Colonic mucosa (tissue), 4 donors: ENCODE results near the gene GOLGA6L22. TPM values are rescaled to one million over a fixed set of nuclear protein-coding genes. Genes with fewer than 3 reads are reported as not detected.
"Not testable (repeated sequence)": the region's sequence is repeated elsewhere in the genome, so short reads cannot be mapped to it uniquely, and the experiment has no call there.

Experiments
- DNase-seq: peaks from one replicate; pipeline ENCODE4 v3.0.0-alpha.2; 2020
- H3K27ac ChIP-seq: fragments of 200-600 bp; one replicate; pipeline ENCODE4 v1.8.0; 2021
- H3K27me3 ChIP-seq: fragments of 200-600 bp; one replicate; pipeline ENCODE4 v1.8.0; 2021
- H3K36me3 ChIP-seq: fragments of 200-600 bp; one replicate; pipeline ENCODE4 v1.8.0; 2021
- H3K4me1 ChIP-seq: fragments of 200-600 bp; one replicate; pipeline ENCODE4 v1.8.0; 2021; ENCODE audit warnings: mild to moderate bottlenecking
- H3K4me3 ChIP-seq: fragments of 200-600 bp; one replicate; pipeline ENCODE4 v1.8.0; 2021
- H3K9ac ChIP-seq, 2 donors: one replicate each; pipeline ENCODE4 v1.7.0; 2013; ENCODE audit warnings: control low read depth in 2 of 2, low read depth in 2 of 2, low read length in 2 of 2
- H3K9me3 ChIP-seq: fragments of 200-600 bp; one replicate; pipeline ENCODE4 v1.8.0; 2021
- intact Hi-C: fragments of 100-400 bp; cut with DNase I; formaldehyde crosslinking; loops from one replicate; pipeline ENCODE4 v1.14.1; 2022
- total RNA-seq, 2 donors: library from RNA; stranded (reverse); fragmentation: NEBNext Ultra II Directional in 1 of 2; extraction: Animal tissue kit (Norgen Biotek cat#: 25700) in 1 of 2; gene quantifications; one replicate each; pipeline ENCODE4 v1.2.1, GENCODE V29; 2021
- donor health status: healthy.
- donor health status: DM: no; HTN: no; CAD: no.
- donor health status: DM: no; HTN: no; CAD: no.

The GOLGA6L22 gene, protein sequence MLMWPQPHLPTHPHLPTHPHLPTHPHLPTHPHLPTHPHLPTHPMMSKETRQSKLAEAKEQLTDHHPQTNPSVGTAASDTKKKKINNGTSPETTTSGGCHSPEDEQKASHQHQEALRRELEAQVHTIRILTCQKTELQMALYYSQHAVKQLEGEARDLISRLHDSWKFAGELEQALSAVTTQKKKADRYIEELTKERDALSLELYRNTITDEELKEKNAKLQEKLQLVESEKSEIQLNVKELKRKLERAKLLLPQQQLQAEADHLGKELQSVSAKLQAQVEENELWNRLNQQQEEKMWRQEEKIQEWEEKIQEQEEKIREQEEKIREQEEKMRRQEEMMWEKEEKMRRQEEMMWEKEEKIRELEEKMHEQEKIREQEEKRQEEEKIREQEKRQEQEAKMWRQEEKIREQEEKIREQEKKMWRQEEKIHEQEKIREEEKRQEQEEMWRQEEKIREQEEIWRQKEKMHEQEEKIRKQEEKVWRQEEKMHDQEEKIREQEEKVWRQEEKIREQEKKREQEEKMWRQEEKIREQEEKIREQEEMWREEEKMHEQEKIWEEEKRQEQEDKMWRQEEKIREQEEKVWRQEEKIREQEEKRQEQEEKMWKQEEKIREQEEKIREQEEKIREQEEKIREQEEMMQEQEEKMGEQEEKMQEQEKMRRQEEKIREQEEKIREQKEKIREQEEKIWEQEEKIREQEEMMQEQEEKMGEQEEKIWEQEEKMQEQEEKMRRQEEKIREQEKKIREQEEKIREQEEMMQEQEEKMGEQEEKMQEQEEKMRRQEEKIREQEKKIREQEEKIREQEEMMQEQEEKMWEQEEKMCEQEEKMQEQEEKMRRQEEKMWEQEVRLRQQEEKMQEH
- total RNA-seq, result not detected

- not testable (repeated sequence) for H3K4me3 ChIP-seq, H3K27ac ChIP-seq
These were observed at the start of gene GOLGA6L22 for GRCh38 chr15:22458603-22459002. Gene GOLGA6L22 (plus strand): TSS chr15:22458903. CDS start chr15:22458994, 91 bp downstream.

DNA sequence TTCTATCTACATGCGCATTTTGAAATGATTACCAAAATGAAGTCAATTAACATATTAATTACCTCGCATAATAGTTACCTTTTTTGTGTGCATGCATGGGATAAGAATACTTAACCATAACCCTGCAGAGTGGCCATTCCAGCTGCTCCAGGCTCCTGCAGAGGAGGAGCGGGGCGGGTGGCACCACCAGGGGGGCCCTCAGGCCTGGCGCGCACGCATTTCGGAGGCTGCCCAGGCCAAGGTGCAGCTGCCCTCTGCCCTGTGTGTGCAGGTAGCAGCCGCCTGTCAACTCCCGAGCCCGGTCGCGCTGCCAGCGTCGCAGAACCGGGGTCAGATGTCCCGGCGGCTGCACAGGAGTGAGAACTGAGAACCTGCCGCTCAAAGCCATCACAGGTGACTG is 41.4 kb upstream of the GOLGA6L22 start:
- H3K36me3 ChIP-seq, H3K27ac ChIP-seq, H3K9me3 ChIP-seq, H3K27me3 ChIP-seq, H3K9ac ChIP-seq, H3K4me1 ChIP-seq, H3K4me3 ChIP-seq, intact Hi-C loops, DNase-seq: not testable (repeated sequence)

More at GRCh38 chr15:22458603-22459002, at the start of gene GOLGA6L22:
- H3K9me3 ChIP-seq, H3K27me3 ChIP-seq, intact Hi-C loops, H3K9ac ChIP-seq, DNase-seq, H3K4me1 ChIP-seq, H3K36me3 ChIP-seq: not testable (repeated sequence)

DNA sequence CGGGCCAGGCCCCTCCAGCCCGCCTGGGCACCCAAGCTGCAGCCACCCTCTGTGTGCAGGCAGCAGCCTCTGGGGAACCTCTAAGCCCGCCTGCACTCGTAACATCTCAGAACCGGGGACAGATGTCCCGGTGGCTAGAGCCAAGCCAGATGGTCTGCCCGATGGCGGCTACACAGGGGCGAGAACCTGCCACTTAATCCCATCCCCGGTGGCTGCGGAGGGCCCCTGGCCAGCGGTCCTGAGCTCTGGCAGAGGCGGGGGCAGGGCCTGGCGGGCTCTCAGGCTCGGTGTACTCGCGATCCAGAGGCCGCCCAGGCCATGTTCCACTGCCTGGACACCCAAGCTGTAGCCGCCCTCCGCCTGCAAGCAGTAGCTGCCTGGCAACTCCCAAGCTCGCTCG is 40.9 kb upstream of the GOLGA6L22 start:
- intact Hi-C loops, H3K36me3 ChIP-seq, H3K9me3 ChIP-seq, H3K4me3 ChIP-seq, DNase-seq, H3K27ac ChIP-seq, H3K4me1 ChIP-seq, H3K9ac ChIP-seq, H3K27me3 ChIP-seq: not testable (repeated sequence)

DNA sequence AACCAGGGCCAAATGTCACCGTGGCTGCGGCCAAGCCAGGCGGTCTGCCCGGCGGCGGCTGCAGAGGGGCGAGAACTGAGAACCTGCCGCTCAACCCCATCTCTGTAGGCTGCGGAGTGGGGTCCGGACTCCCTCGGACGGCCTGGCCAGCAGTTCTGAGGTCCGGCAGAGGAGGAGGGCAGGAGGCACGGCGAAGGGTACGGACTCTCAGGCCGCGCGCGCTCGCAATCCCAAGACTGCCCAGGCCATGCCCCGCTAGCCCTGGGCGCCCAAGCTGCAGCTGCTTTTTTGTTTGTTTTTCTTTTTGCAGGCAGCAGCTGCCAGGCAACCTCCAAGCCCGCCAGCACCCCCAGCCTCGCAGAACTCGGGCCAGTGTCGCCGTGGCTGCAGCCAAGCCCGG is 40.5 kb upstream of the GOLGA6L22 start:
- H3K4me3 ChIP-seq, H3K9me3 ChIP-seq, DNase-seq, intact Hi-C loops, H3K27ac ChIP-seq, H3K4me1 ChIP-seq, H3K27me3 ChIP-seq, H3K36me3 ChIP-seq, H3K9ac ChIP-seq: not testable (repeated sequence)

- H3K4me1 ChIP-seq, H3K36me3 ChIP-seq, H3K27ac ChIP-seq, intact Hi-C loops, H3K9ac ChIP-seq, DNase-seq, H3K9me3 ChIP-seq, H3K4me3 ChIP-seq, H3K27me3 ChIP-seq: not testable (repeated sequence)
These were observed 40.0 kb upstream of the GOLGA6L22 start for GRCh38 chr15:22418666-22419065.

- H3K27me3 ChIP-seq, H3K36me3 ChIP-seq, H3K4me3 ChIP-seq, H3K27ac ChIP-seq, DNase-seq, intact Hi-C loops, H3K4me1 ChIP-seq, H3K9me3 ChIP-seq, H3K9ac ChIP-seq: not testable (repeated sequence)
These were observed 38.4 kb upstream of the GOLGA6L22 start for GRCh38 chr15:22420340-22420739.

GRCh38 chr15:22429426-22429825 is 29.3 kb upstream of the GOLGA6L22 start:
- H3K27ac ChIP-seq, H3K27me3 ChIP-seq, H3K4me3 ChIP-seq, intact Hi-C loops, H3K36me3 ChIP-seq, DNase-seq, H3K9me3 ChIP-seq, H3K4me1 ChIP-seq, H3K9ac ChIP-seq: not testable (repeated sequence)

DNA sequence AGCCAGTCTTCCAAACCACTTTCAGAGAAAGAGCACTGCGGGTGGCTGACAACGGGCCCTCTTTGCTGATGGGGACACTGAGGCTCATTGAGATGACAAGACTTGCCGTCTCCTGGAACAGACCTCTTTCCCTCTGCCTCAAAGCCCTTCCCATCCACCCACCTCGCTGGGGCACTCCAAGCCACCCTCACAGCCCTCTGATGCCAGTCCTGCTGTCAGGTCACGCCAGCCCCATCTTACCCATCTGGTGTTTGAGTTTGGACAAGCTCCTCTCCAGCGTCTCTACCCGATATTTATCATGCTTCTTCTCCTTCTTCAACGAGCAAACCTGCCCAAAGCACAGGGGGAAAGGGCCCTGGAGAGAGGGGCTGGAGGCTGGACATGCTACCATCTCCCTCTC is 27.0 kb upstream of the GOLGA6L22 start:
- H3K9ac ChIP-seq, H3K4me1 ChIP-seq, H3K27ac ChIP-seq, intact Hi-C loops, DNase-seq, H3K36me3 ChIP-seq, H3K9me3 ChIP-seq, H3K4me3 ChIP-seq, H3K27me3 ChIP-seq: not testable (repeated sequence)

GRCh38 chr15:22494490-22495113 is 35.9 kb downstream of the GOLGA6L22 start:
- intact Hi-C loops, H3K4me1 ChIP-seq, H3K27me3 ChIP-seq, H3K27ac ChIP-seq, H3K4me3 ChIP-seq, H3K36me3 ChIP-seq, H3K9me3 ChIP-seq: not testable (repeated sequence)
- DNase-seq, result peak; percentile 34
- peak overlapping the region in 1 of 2 donors; percentile 43 for H3K9ac ChIP-seq

DNA sequence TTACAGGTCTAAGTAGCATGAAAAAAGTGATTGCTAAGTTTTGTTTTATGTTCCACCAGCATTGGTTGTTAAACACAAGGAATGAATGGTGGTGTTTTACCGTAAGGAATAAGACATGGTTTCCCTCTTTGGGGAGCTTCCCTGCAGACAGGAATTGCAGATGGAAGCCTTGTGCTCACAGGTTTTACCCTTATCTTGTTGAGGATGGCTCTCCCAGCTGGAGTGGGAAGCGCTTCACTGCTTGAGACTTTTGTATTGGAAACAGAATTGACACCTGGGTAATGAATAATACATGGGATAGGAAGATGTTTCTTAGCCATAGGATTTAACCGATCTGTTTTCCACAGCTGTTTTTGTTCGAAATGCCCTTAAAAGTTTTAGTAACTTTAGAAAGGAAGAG is 38.5 kb downstream of the GOLGA6L22 start:
- H3K27ac ChIP-seq, H3K27me3 ChIP-seq, H3K9me3 ChIP-seq, H3K9ac ChIP-seq, DNase-seq, H3K36me3 ChIP-seq, H3K4me3 ChIP-seq, H3K4me1 ChIP-seq, intact Hi-C loops: not testable (repeated sequence)

DNA sequence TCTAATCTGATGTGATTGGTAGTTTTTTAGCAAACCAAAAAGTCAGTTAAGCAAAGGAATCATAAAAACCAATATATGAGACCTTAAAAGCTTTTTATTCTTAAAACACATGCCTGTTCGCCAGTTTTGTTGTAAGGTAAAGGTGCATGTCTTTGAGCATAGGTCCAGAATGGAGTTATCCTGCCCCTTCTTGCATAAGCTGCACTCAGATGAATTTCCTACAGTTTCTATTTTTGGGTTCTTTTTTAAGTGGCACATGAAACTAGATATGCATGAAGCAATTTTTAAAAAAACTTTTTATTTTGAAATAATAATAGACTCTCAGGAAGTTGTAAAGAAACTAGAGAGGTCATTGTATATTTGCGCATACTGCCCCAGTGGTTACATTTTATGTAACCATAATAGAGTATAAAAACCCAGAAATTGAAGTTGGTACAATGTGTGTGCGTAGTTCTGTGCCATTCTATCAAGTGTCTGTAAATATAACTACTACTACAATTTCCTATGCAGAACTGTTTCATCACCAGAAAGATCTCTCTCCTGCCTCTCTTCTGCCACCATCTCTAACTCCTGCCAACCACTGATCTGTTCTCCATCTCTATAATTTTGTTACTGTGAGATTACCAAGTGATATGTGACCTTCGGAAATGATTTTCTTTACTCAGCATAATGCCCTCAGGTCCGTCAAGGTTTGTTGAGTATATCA is 39.7 kb downstream of the GOLGA6L22 start:
- H3K4me3 ChIP-seq, H3K4me1 ChIP-seq, intact Hi-C loops, H3K9me3 ChIP-seq, H3K27ac ChIP-seq, H3K36me3 ChIP-seq, DNase-seq, H3K27me3 ChIP-seq, H3K9ac ChIP-seq: not testable (repeated sequence)

DNA sequence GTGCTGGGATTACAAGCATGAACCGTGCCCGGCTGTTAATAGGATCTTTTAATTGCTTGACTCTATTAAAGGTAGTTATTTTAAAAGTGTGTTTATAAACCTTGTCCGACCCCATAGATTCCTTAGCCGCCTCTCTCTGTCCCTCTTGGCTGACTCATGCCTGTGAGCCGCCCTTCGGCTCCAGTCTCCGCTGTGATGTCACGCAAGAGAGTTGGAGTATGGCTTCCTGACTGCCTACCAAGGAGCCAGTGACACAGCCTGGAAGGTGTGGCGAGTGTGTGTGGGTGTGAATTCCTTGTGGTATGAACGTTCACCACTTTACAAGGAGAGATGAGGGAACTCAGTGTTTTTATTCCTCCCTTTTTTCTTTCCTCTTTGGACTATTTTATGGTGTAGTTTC is 43.6 kb downstream of the GOLGA6L22 start:
- intact Hi-C loops, H3K9ac ChIP-seq, H3K4me1 ChIP-seq, H3K36me3 ChIP-seq, H3K27ac ChIP-seq, H3K4me3 ChIP-seq, H3K27me3 ChIP-seq, H3K9me3 ChIP-seq, DNase-seq: not testable (repeated sequence)

DNA sequence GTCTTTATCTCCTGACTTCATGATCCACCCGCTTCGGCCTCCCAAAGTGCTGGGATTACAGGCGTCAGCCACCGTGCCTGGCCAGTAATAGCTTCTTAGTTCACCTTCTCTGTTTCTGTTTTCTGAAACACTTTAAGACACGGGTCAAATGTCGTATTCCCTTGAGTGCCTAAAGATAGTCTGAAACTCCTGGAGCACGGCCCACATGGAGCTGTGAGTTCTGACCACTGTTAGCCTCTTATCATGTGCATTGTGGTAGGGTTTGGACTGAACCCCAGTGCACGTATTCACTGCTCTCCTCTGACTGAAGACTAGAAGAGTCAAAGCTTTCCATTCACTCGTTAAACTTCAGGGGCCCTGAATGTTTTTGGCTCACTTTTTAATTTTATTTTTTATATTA is 48.3 kb downstream of the GOLGA6L22 start:
- H3K36me3 ChIP-seq, intact Hi-C loops: not testable (repeated sequence)

More for the DNA sequence above, 48.3 kb downstream of the GOLGA6L22 start:
- H3K9ac ChIP-seq, H3K9me3 ChIP-seq, H3K4me1 ChIP-seq, DNase-seq, H3K27ac ChIP-seq, H3K4me3 ChIP-seq, H3K27me3 ChIP-seq: not testable (repeated sequence)
